HT1080 (cell line): ENCODE results near the gene ELF4. TPM values are rescaled to one million over a fixed set of nuclear protein-coding genes. Genes with fewer than 3 reads are reported as not detected.

ENCODE experiments used
- DNase-seq: peaks from one replicate; pipeline ENCODE4 v3.0.0-alpha.2; 2015; ENCODE audit warnings: low read depth
- total RNA-seq: library from RNA; depleted of rRNA; stranded (reverse); fragments of >200 nt; shearing (Covaris generic); gene quantifications from 2 replicates; pipeline ENCODE4 v1.2.3, GENCODE V29; 2014

Gene ELF4
- total RNA-seq, 1 experiment from 2014 or later = 18.2 TPM

DNA sequence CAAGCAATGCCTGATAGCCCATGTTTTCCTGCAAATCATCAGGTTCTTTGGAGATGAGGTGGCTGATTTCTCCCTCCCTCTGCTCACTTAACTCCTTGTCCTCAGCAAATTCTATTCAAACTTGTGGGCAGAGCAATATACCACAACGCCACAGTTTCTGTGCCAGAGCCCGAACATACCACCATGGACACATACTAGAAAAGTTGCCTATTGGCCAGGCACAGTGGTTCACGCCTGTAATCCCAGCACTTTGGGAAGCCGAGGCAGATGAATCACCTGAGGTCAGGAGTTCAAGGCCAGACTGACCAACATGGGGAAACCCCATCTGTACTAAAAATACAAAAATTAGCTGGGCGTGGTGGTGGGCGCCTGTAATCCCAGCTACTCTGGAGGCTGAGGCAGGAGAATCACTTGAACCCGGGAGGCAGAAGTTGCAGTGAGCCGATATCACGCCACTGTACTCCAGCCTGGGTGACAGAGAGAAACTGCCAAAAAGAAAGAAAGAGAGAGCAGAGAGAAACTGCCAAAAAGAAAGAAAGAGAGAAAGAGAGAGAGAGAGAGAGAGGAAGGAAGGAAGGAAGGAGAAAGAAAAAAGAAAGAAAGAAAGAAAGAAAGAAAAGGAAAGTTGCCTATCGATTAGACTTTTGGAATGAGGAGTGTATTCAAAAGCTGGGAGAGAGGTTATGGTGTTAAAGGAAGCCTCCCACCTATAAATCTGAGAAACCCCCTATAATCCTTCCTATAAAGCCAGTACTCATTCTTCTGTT is 5.0 kb upstream of the ELF4 start:
- DNase-seq = peak; percentile 64

DNA sequence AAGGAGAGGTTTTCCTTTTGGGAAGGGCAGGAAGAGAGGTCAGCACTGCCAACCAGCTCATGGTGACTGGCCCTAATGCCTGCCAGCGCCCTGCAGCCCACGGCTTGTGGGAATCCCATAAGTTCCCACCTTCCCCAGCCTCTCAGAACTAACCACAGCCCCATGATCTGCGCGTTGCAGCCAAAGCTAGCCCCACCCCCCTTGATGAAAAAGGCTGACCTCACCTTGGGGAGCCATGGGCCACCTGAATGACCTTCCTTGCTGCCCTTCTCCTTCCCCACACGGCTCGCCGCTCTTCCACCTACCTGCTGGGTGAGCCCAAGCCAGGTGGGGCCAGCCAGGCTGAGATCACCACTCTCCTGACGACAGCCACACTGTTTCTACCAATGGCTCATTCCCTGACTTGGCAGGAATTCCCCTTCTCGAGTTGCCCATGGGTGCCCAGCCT is 3.9 kb upstream of the ELF4 start:
- peak; percentile 83 for DNase-seq

DNA sequence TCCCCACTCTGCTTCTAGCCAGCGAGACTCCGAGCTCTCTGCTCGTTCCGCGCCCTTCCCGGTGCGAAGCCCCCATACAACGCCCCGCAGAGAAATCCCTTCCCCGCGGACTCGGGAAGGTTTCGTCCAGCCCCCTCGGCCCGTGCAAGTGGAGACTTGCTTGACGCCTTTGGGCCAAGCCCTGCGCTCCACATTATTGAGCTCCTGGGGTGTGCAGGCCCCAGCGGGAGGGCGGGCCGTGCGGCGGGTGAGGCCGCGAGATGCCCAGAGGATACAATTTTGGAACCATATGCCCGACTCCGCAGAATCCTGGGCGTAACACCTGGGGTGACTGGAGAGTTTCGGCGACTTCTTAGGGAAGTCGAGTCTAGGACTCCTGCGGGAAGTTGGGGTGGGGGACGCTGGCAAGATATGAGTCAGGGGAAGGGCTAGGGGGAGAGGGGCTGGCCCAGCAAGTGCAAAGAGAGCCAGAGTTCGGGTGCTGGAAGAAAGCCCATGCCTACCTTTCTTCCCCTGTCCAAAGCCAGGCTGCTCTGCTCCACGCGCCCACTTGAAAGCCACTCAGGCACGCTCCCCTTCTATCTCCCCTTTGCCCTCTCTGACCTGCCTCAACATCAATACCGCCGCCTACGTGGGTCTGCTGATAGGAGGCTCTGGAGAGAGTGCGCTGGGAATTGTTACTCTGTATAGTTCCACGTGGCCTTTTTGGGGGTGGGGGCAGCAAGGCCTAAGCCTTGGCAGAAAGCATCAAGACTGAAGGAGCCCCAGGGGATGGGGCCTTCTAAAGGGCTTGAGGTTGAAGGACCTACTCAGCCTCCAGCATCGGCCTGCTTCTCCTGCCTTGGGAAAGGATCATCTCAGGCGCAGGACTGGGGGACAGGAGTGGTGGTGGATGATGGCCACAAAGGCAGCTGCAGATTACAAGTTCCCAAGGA is 1.2 kb upstream of the ELF4 start:
- peak; percentile 20 for DNase-seq

DNA sequence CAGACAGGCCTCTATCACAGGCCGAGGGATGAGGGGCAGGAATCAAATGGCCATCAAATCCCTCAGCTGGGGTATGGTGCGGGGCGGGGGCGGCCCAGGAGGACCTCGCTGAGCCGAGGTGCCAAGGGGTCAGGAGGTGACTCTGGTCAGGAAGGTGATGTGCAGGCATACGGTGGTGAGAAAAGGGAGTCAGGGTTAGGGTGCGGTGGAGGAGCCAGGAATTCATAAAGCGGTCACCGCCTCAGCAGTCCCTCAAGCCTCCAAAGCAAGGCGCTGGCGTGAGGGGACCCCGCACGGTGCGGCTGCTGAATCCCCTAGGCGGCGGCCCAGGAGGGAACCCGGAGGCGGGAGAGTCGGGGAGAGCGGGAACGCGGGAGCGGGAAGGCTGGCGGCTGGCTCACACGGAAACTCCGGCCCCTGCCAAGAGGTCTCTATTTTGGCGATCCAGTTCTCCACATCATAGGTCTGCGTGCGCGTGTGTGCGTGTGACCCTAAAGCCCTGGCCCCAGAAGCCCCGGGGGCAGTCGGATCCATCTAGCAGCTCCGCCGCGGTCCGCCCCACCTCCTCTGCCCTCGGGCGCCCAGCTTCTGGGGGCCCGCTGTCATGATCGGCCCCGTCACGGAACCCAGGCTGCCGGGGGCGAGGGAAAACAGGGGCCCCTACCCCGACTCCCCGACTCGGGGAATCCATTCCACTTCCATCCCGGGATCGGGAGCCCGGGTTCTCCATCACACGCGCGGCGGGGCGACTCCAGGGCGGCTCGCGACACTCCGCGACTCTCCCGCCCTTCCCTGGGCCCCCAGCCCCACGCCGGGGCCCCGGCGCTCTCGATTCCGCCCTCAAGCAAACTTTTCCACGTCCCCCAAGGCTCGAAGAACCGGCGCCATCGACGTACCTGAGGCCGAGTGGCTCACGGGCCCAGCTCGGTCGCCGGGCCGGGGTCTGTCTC is 593 bp downstream of the ELF4 start:
- DNase-seq = no peak

DNA sequence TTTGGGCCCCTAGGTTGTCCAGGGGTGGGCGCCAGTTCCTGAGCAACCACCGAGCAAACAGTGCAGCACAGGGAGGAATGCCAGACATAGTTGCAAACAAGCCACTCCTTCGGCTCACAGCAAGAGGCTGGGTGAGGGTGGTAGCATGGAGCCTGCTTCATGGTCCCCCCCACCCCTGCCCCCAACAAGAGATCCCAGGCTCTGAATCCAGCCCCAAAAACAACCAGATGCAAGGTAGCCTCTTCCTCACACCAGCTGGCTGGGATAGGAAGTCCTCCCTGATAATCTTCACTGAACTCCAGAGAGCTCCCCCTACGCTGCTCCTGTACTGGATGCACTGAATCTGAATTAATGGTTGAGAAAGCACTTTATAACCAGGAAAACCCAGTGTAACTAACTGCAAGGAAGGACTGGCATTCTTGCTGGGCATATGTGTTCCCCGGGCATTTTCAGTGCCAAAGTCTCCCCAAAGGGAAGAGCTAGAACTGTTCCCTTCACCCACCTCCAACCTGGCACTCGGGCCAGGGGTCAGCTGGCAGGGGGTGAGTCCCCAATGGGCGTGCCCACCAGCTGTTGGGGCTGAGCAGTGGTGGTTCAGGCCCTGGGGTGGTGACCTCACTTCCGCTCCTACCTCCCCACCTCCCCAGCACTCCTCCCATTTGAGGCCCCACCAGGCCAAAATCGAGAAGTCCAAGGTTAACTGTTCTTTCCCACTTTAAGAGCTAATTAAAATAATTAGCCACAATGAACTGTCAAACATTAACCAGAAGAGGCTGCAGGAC is 1.5 kb downstream of the ELF4 start:
- DNase-seq = peak; percentile 60

DNA sequence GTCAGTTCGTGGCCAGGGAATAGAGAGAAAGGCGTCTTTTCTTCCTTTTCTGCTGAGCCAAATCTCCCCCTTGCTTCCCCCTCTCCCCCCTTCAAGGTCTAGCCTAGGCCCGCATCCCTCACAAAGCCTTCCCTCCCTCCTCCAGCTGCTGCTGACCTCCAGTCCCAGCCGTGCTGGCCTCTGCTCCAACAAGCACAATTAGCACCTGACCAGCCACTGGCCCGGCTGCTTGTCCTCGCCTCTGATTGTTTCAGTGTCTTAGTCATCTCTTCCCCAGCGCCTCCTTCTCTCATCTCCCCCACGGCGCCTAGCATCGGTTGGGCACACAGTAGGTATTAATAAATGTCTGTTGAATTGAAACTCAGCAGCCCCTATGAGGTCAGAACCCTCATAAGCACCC is 4.2 kb downstream of the ELF4 start:
- no peak for DNase-seq

DNA sequence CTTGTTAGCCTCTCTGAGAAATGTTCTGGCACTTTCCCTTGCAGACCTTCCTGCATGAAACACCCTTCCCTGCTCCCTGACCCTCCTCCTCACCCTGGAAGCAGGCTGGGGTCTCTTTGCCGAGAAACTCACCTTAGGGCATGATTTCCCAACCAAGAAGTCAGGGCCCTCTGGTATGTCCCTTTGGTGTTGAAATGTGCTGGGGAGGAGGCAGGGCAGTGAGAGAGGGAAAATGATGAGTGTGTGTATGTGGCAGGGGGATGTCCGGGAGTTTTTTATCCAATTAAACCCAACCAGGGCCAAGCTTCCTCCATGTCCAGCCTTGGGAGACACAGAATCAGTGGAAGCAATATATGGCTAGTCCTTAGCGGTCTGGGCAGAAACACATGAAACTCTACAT is 5.1 kb downstream of the ELF4 start:
- DNase-seq = no peak

DNA sequence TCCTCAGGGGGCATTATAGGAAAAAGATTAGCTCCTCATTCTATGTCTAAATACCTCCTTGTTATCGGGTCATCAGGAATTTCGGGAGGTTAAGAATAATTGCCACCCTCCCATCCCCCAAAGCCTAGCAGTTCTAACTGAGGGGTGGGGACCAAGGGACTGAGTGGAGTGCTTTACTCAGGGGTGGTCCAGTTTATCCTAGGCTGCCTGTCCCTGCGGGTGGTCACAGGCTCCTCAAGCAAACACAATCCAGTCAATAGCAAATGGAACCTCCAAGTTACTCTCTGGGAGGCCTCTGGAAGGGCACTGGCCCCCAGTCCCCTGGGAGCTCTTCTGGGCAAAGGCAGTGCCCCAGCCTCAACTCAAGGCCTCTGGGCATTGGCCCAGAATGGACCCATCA is 6.7 kb downstream of the ELF4 start:
- DNase-seq = no peak

DNA sequence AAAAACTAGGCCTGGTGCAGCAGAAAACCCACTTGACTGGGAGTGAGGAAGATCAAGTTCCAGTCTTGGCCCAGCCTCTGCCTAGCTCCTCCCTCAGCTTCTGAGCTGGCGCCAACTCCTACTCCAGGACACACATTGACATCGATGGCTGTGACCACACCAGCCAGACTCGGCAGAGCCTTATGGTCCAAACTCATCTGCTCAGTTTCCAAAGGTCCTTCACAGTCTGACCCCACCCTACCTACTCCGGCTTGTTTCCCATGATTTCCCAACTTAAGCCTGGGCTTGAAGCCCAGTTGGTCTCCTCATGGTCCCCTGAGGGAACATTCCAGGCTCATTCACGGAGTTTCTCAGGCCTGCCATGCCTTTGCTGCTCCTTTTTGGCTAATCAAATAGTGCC is 10.1 kb downstream of the ELF4 start:
- no peak for DNase-seq

DNA sequence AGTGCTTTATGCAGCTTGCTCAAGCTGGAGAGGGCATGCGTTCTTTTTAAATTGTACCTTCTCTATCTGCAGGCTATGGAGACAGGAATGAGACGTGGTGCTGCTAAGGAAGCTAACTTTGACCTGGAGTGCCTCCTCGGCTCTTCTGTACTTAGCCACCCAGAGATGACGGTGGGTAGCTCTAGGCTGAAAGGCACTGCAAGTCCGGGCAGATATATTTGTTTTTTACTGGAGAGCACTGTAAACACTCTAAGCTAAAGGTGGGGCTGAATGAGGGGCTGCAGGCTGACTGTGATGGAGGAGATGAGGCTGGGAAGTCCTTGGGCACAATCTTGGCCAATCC is 12.1 kb downstream of the ELF4 start:
- DNase-seq = no peak

DNA sequence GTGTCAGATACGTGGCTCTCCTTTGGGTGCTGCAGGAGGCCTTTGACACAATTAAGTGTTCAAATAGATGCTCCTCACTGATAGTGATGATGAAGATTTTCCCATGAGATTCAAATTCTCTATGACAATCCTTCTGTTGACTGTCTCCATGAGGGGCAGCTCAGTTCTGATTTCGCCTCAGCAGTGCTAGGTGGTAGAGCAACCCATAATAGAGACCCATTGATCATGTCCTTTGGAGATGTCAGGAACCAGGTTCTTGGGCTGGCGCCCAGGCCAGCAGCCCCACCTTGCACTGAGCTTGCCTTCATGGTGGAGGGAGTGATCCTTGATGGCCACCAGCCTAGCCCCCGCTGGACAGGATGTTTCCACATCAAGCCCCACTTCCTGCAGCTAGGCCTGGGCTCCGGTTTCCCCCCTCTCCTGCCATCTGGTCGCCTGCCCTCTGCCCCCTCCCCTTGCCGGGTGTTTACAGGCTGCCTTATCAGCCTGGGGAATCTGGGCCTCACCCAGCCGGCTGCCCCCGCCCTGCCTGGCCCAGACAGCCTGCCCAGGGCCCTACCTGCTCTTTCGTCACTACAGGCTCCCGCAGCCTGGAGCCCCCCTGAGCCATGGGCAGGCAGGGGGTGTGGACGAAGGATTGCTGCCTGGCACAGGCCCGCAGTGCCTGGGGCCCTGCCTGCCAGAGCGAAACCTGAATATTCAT is 12.6 kb downstream of the ELF4 start:
- DNase-seq = no peak

DNA sequence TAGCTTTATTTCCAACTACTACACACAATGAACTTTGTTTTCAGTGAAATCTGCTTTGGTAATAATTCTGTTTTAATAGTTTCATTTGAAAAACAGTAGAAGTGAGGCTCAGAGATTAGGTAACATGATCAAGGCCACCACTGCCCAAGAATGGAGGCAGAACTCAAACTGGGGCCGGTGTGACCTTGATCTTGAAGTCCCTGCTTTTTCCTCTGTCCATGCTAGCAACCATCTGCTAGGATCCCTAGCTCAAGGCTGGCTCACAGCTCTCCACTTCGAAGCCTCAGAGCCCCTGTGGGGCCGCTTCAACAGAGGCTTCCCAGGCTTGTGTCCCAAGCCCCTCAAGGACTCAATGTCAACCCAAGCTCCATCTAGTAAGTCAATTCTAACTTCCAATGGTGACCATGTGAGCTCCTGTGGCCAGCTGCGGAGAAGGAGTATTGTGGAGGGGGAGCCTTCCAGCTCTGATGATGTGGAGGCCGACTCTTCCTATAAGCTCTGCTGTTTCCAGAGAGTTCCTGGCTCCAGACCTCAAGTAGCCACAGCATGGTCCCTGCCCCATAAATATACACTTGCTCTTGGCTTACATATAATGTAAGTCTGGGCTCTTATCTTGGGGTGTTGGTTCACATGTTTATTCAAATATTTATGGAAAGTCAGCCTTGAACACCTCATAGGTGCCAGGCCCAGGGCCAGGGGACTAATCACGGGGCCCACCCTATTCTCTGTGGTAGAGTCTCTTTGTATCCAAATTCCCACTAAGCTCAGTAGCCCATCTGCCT is 14.9 kb downstream of the ELF4 start:
- DNase-seq = no peak

DNA sequence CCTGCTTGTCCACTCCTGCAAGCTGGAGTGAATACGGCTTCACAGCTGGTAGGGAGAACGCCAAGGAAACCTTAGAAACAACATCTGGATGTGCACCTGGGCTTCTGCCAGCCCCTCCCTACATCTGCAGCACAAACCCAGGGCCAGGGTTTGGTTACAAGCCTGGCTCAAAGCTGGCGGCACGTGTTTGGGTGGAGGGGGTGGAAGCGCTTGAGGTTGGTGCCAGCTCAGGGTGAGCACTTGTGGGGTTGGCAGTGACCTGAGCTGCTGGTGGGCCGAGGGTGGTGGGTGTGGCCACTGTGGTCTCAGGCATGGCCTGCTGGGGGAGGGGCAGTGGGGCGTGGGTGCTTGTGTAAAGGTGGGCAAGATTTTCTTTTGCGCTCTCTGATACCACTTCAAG is 15.6 kb downstream of the ELF4 start:
- DNase-seq = no peak

DNA sequence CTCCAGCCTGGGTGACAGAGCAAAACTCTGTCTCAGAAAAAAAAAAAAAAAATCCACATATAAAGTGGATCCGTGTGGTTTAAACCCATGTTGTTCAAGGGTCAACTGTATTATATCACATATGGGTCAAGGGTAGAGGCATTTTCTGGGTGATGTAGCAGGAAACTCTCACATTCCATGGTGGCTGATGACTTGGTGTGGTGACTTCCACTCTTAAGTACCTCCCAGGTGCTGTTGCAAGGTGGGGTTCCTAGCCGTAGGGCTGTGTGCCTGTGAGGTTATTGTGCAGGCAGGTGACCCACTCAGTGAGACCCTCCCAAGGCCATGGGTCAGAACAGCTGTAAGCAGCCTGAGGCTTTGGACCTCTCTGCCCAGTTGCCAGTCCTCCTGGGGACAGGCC is 17.0 kb downstream of the ELF4 start:
- no peak for DNase-seq

DNA sequence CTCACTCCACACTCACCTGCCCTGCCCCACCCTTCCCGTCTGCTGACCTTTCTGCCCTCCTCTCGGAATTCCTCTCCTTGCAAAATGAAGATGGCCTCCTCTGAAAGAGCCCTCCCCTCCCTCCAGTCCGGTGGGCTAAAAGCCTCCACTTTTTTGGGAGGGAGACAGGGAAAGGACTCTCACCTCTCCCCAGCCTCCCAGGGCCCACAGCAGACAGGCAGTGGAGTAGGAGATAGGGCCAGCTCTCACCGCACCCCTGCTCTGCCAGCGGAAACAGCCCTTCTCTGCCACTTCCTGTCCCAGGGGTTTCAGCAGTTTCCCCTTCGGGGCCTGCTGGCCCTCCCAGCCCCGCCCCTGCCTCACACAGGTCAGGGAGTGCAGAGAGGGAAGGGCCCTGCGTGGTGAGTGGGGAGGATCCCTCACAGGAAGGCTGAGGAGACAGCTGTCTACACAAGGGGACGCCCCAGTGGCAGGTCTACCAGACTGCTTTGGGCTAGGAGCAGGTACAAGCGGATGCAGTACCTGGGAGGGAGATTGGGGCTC is 18.2 kb downstream of the ELF4 start:
- peak; percentile 30 for DNase-seq

DNA sequence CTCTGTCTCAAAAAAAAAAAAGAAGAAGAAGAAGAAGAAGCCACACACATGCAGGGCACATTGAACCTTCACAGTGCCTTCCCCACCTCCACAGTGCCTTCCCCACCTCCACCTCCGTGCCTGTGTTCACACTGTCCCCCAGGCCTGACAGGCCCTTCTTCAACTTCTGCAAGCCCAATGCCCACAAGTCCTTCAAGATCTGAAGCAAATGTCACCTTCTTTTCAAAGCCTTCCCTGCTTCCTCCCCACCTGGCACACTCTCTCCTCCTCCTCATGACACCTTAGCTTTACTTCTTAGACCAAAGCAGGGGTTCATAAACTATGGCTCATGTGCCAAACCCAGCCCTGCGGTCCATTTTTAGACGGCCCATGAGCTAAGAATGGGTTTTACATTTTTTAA is 19.9 kb downstream of the ELF4 start:
- DNase-seq = no peak

DNA sequence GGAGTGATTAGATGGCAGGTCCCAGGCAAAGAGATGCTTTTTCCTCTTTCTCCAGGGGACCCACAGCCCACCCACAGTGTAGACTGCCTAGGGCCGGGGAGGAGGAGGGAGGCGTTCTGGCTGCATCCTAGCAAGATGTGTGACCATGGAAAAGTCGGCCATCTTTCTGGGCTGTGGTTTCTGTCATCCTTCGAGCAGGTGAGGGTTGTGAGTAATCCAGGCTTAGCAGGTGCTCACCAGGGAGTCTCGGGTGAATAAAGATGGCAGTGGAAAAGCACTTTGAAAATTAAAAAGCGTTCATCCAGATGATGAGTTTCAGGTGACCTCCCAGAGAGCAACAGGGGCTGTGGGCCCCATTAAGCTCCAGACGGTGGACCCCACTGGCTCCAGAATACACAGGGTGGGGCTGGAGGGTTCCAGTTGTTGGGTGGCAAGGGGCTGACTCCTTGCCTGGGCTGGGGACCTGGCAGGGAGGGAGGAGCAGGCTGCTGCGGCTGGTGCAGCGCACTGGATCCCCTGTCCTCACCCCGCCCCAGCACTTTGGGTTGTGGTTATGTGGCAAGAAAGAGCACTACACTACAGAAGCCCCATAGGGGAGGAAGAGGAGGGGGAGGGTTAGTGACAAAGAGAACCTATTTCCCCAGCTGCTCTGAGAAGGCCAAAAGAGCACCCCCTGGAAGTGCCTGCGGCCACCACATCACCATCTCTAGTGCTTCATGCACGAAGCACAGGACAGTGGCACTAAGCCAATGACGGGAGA is 23.7 kb downstream of the ELF4 start:
- DNase-seq = no peak
